Measurements from ENCODE around the gene ANKRD26. TPM values are rescaled to one million over a fixed set of nuclear protein-coding genes. Genes with fewer than 3 reads are reported as not detected.

ANKRD26 gene
- total RNA-seq, 1 donor from 2014 or later = 6.1 TPM

GRCh38 chr10:27019827-27020226 is 80.5 kb downstream of the ANKRD26 start:
- Histone ChIP-seq H3K36me3 (ENCODE audit: control insufficient read depth, insufficient read depth, low read length) (no peaks in the 10 kb centered on the region), H3K4me3 (ENCODE audit: low read depth, low read length) (no peak overlapping the region), H3K27me3 (ENCODE audit: control insufficient read depth, insufficient read depth, low read length) (no peaks in the 10 kb centered on the region)
- no peak for TF ChIP-seq CTCF (IDR thresholded peaks at IDR 0.05; ENCODE audit: insufficient read depth, low read length, poor library complexity, severe bottlenecking)
- DNase-seq (ENCODE audit: low read depth) = no peak

- no peaks in the 10 kb centered on the region for H3K36me3 ChIP-seq (ENCODE audit: control insufficient read depth, insufficient read depth, low read length)
- no peak for TF ChIP-seq CTCF (IDR thresholded peaks at IDR 0.05; ENCODE audit: insufficient read depth, low read length, poor library complexity, severe bottlenecking)
- no peaks in the 10 kb centered on the region for H3K27me3 ChIP-seq (ENCODE audit: control insufficient read depth, insufficient read depth, low read length)
- H3K4me3 ChIP-seq (ENCODE audit: low read depth, low read length) = no peak overlapping the region
- no peak for DNase-seq (ENCODE audit: low read depth)
These were observed 102.7 kb downstream of the ANKRD26 start for GRCh38 chr10:26997610-26998009.

GRCh38 chr10:26994743-26995142 is 105.6 kb downstream of the ANKRD26 start:
- no peak for DNase-seq (ENCODE audit: low read depth)
- Histone ChIP-seq H3K27me3 (ENCODE audit: control insufficient read depth, insufficient read depth, low read length) (no peaks in the 10 kb centered on the region), H3K36me3 (ENCODE audit: control insufficient read depth, insufficient read depth, low read length) (no peaks in the 10 kb centered on the region), H3K4me3 (ENCODE audit: low read depth, low read length) (no peak overlapping the region)
- TF ChIP-seq CTCF (IDR thresholded peaks at IDR 0.05; ENCODE audit: insufficient read depth, low read length, poor library complexity, severe bottlenecking) = no peak

GRCh38 chr10:26987851-26988250 is 112.4 kb downstream of the ANKRD26 start:
- Histone ChIP-seq H3K4me3 (ENCODE audit: low read depth, low read length) (no peak overlapping the region), H3K27me3 (ENCODE audit: control insufficient read depth, insufficient read depth, low read length) (no peaks in the 10 kb centered on the region), H3K36me3 (ENCODE audit: control insufficient read depth, insufficient read depth, low read length) (no peaks in the 10 kb centered on the region)
- TF ChIP-seq CTCF (IDR thresholded peaks at IDR 0.05; ENCODE audit: insufficient read depth, low read length, poor library complexity, severe bottlenecking) = no peak
- no peak for DNase-seq (ENCODE audit: low read depth)

- no peak for TF ChIP-seq CTCF (IDR thresholded peaks at IDR 0.05; ENCODE audit: insufficient read depth, low read length, poor library complexity, severe bottlenecking)
- no peak for DNase-seq (ENCODE audit: low read depth)
- no peak overlapping the region for H3K4me3 ChIP-seq (ENCODE audit: low read depth, low read length)
- H3K36me3 ChIP-seq (ENCODE audit: control insufficient read depth, insufficient read depth, low read length) = no peaks in the 10 kb centered on the region
- no peaks in the 10 kb centered on the region for H3K27me3 ChIP-seq (ENCODE audit: control insufficient read depth, insufficient read depth, low read length)
These were observed 117.1 kb downstream of the ANKRD26 start for GRCh38 chr10:26983156-26983555.

- DNase-seq (ENCODE audit: low read depth) = no peak
- Histone ChIP-seq H3K4me3 (ENCODE audit: low read depth, low read length) (no peak overlapping the region), H3K36me3 (ENCODE audit: control insufficient read depth, insufficient read depth, low read length) (no peaks in the 10 kb centered on the region), H3K27me3 (ENCODE audit: control insufficient read depth, insufficient read depth, low read length) (no peaks in the 10 kb centered on the region)
- TF ChIP-seq CTCF (IDR thresholded peaks at IDR 0.05; ENCODE audit: insufficient read depth, low read length, poor library complexity, severe bottlenecking) = no peak
These were observed 118.2 kb downstream of the ANKRD26 start for GRCh38 chr10:26982058-26982457.

Measured in kidney epithelial cell (primary cell).